ENCODE data around the gene TMED6. TPM values are rescaled to one million over a fixed set of nuclear protein-coding genes. Genes with fewer than 3 reads are reported as not detected.

The TMED6 gene
- total RNA-seq (2021) (0.59 TPM in 1 of 2 replicates, not detected in the other), Bru-seq, nascent RNA (percentile 43 among the genes with signal in this experiment), BruChase-seq, experiment 1, labeled RNA remaining after a 2-hour chase (percentile 37 among the genes with signal in this experiment), BruChase-seq, experiment 2, labeled RNA remaining after a 6-hour chase (percentile 32 among the genes with signal in this experiment)
- long read RNA-seq, partial matches to known transcripts, result 0 of 1 reads
- long read RNA-seq, other reads (novel, unspliced or antisense), result 1 of 1 reads

- H3K36me3 ChIP-seq (ENCODE audit: low read depth), result peaks cover 5% of the 10 kb centered on the region
- TF ChIP-seq CTCF (conservative IDR thresholded peaks at IDR 0.05), result no peak
- TF ChIP-seq EZH2 (IDR thresholded peaks at IDR 0.05; ENCODE audit: low read depth), result no peak
- intact Hi-C loops (cut with micrococcal nuclease; ENCODE audit: unreplicated experiment), result no loop called here
- H3K9me2 ChIP-seq (ENCODE audit: insufficient read depth), result no peaks in the 10 kb centered on the region
- H3F3A ChIP-seq (ENCODE audit: insufficient read depth, low read depth), result peaks cover 4% of the 10 kb centered on the region; the same call in 1 of the 2 replicates
- no peaks in the 10 kb centered on the region for H4K20me1 ChIP-seq (ENCODE audit: insufficient read depth)
- no peak within 1 kb of the TSS for H3K4me2 ChIP-seq
- no peak within 1 kb of the TSS for H2AFZ ChIP-seq
- H3K4me3 ChIP-seq, result no peak within 1 kb of the TSS
- no peaks in the 10 kb centered on the region for H3K27me3 ChIP-seq (ENCODE audit: insufficient read depth, low read depth)
- CTCF ChIA-PET, result no interaction called here
- DNase-seq, result no peak
- no peaks in the 10 kb centered on the region for H3K9me3 ChIP-seq (ENCODE audit: insufficient read depth, low read depth)
- no TSS peak for BruUV-seq (replicated peaks)
- H3K4me1 ChIP-seq (replicated peaks; ENCODE audit: insufficient read depth), result no peaks in the 10 kb centered on the region
- H3K27ac ChIP-seq, result no peak within 1 kb of the TSS
- H3K79me2 ChIP-seq (ENCODE audit: low read depth), result no peaks in the 10 kb centered on the region
- POLR2A ChIA-PET (ENCODE audit: unreplicated experiment), result no interaction called here
Observed at GRCh38 chr16:69351309-69352027, at the start of gene TMED6. TMED6 (minus strand) TSS chr16:69351786; CDS start chr16:69351753, 33 bp downstream.

DNA sequence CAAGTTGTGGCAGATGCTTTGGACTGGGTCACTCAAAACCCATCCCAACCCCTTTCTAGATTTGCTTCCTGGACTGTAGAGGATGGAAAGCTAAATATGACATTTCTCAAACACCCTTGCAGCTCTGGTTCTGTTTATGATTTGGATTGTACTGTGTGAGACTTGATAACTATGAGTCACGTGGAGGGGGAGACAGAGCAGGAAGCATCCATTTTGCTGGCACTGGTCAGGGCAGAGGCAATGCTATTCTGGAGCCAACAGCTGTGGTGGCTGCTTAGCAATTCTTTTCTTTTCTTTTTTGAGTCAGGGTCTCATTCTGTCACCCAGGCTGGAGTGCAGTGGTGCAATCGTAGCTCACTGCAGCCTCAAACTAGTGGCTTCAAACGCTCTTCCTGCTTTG lies 47.8 kb upstream of the TMED6 start:
- no TSS peak for BruUV-seq (replicated peaks)

More for the DNA sequence above, 47.8 kb upstream of the TMED6 start:
- DNase-seq, result no peak
- H3K27me3 ChIP-seq (ENCODE audit: insufficient read depth, low read depth), result no peaks in the 10 kb centered on the region
- peaks cover 58% of the 10 kb centered on the region for H3K4me1 ChIP-seq (replicated peaks; ENCODE audit: insufficient read depth)
- no peak overlapping the region for H3K27ac ChIP-seq
- CTCF ChIA-PET, result no interaction called here
- H3K79me2 ChIP-seq (ENCODE audit: low read depth), result peaks cover 10% of the 10 kb centered on the region
- intact Hi-C loops (cut with micrococcal nuclease; ENCODE audit: unreplicated experiment), result loop anchor here (5.0 to 10.0 kb wide), 2 partner anchors 245 to 308 kb away; no protein-coding TSS in a partner anchor
- no peaks in the 10 kb centered on the region for H4K20me1 ChIP-seq (ENCODE audit: insufficient read depth)
- H3K9me3 ChIP-seq (ENCODE audit: insufficient read depth, low read depth), result no peaks in the 10 kb centered on the region
- H3F3A ChIP-seq (ENCODE audit: insufficient read depth, low read depth), result peaks cover 60% of the 10 kb centered on the region
- TF ChIP-seq EZH2 (IDR thresholded peaks at IDR 0.05; ENCODE audit: low read depth) (no peak), CTCF (conservative IDR thresholded peaks at IDR 0.05) (no peak)
- POLR2A ChIA-PET (ENCODE audit: unreplicated experiment), result no interaction called here
- no peak overlapping the region for H2AFZ ChIP-seq
- H3K4me2 ChIP-seq, result peak overlapping the region; percentile 65
- H3K4me3 ChIP-seq, result no peak overlapping the region
- no peaks in the 10 kb centered on the region for H3K36me3 ChIP-seq (ENCODE audit: low read depth)
- no peaks in the 10 kb centered on the region for H3K9me2 ChIP-seq (ENCODE audit: insufficient read depth)

Measured in PC-9 (cell line).